Posterior vena cava (tissue), 2 donors: ENCODE measurements around the gene COL11A2. TPM values are rescaled to one million over a fixed set of nuclear protein-coding genes. Genes with fewer than 3 reads are reported as not detected.

Experiments
- DNase-seq: peaks from one replicate; pipeline ENCODE4 v3.0.0-alpha.2; 2020; ENCODE audit warnings: low spot score
- intact Hi-C, 2 donors: fragments of 100-400 bp; cut with DNase I; formaldehyde crosslinking; loops; one replicate each; pipeline versions ENCODE4 v1.14.1 to v1.14.2; 2022 to 2023
- total RNA-seq, 2 donors: library from RNA; stranded (reverse); fragmentation: NEBNext Ultra II Directional; extraction: Animal tissue kit (Norgen Biotek cat#: 25700); gene quantifications; one replicate each; pipeline ENCODE4 v1.2.1, GENCODE V29; 2021
- donor health status: DM: yes; HTN: yes; CAD: no.
- donor health status: DM: yes; HTN: yes; CAD: no.

COL11A2 gene
- total RNA-seq, 2 donors from 2014 or later = 0.43 to 1.0 TPM

- intact Hi-C loops = no loop called here
- DNase-seq = no peak
Measured at GRCh38 chr6:33197431-33198048, 5.3 kb upstream of the COL11A2 start.

GRCh38 chr6:33195304-33196165, 3.3 kb upstream of the COL11A2 start:
- intact Hi-C loops = no loop called here

DNA sequence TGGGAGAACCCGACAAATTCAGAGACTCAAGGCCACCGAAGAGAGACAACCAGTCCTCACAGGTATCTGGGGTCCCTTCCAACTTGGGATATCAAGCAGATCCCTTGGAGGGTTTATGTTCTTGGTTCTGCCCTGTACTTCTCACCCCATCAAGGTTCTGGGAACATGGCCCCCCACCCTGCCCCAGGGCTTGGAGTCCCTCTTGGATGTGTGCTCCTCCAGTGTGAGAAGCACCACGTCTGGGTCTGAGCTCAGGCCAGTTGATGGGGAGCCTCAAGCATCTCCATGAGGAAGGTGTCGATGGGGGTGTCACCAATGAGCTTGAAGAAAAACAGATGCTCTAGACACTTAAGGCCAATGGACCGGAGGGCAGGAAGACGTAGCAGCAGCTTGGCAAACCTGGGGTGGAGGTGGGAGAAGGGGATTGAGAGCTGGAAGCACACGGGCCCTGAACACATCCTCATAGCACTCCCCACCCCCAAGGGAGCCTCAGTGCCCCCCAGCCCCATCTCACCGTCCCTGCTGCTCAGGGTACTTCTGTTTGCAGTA, 2.2 kb upstream of the COL11A2 start:
- intact Hi-C loops = no loop called here
- no peak for DNase-seq

More at GRCh38 chr6:33195304-33196165, 3.3 kb upstream of the COL11A2 start:
- DNase-seq = no peak

GRCh38 chr6:33193619-33194018, 1.4 kb upstream of the COL11A2 start:
- no peak for DNase-seq
- intact Hi-C loops = no loop called here

DNA sequence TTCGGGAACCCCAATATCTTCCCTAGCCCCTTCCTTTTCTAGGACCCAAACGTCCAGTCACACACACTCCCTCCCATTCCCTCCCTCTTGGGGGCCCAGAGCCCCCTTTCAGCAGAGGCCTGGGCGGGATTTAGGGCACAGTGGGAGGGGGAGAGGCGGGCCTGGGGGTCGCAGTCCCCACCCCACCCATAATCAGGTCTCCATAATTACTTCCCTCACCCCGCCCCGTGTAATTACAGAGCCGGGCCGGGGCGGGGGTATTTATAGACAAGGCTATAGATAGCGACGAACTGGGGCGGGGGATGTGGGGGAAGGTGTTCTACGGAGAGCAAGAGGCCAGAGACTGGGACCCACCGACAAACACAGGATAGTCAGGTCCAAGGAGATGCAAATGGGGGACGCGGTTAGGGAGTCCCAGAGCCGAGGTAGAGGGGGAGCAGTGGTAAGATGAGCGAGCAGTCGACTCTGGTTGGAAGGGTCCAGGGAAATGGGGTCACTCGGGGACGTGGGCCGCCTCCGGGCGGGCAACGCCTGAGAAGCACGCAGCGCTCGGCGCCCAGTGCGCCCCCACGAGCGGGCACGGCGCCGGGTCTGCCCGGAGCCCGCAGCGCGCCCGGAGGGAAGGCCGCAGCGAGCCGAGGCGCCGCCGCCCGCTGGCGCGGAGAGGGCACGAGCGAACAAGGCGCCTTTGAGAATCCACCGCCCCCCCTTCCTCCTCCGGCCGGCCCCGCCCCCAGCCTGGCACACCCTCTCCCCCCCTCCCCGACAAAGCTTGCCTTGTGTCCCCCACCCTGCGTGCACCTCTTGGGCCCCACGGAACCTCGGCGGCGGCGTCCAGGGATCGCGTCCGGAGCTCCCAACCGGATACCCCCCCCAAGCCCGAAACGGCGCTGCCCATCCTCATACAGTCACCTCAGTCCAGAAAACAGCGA, 670 bp upstream of the COL11A2 start:
- intact Hi-C loops = no loop called here
- no peak for DNase-seq

DNA sequence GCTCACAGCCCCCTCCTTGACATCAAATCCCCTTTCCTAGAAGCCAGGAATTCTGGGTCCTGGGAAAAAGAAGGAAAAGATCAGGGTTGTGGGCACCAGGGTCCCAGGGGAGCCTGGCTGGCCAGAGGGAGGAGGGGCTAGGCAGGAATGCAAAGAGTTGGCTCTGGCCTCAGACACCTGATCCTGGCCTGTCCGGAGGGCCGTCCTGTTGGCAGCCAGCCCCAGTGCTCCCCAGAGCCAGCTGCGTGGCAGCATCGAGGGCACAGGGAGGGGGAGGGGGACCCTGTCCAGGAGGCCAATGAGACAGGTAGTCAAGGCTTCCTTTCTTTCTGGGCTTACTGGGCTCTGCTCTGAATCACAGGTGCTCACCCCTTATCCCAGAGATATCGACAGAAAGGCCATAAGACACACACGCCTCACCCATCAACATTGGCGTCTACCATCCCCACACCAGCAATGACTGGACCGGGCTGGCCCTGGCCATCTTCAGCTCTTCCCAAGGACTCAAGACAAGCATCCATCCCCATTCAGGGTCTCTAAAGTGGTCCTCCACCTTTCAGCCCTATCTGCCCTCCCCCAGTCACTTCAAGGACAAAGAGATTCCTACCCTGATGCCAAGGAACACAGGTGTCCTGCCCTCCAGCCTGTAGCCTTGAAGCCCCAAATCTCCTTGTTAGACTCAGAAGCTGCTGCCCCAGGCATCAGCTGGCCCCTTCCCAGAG, 723 bp downstream of the COL11A2 start:
- intact Hi-C loops = no loop called here
- peak; percentile 61 for DNase-seq

- peak; percentile 62 for DNase-seq
- intact Hi-C loops = no loop called here
Measured at GRCh38 chr6:33190504-33191107, 1.7 kb downstream of the COL11A2 start.

DNA sequence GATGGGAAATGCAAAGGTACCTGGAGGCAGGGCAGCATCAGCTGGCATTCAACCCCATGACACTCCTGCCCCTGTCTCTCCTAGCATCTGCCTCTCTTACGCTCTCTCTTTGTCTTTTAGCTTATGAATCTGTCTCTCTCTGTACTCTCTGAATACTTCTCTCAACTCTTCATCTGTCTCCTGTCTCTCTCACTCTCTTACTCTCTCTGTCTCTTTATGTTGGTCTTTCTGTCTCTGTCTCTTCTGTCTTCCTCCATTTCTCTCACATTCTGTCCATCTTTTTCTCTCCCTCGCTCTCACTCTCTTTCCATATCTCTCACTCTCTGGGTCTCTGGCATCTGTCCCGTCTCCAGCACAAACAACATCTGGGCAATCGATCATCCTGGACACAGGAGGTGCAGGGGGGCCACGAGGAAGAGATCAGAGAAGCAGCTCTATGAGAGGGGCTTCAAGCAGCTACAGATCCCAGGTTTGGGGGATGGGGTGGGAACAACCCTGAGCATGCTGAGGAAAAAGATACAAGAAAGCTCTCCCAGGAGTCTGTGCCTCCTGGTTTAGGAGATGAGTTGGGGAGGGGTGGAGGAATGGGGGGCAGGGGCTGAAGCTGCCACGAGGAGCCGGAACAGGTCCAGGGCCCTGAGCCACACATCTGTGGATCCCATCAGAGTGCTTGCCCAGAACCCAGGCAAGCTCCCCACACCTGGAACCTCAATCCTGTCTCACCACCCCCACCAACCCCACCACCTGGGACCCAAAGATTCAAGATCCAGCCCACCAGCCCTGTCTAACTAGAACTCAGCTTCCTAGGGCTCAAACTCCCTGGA, 2.4 kb downstream of the COL11A2 start:
- DNase-seq = no peak
- intact Hi-C loops = no loop called here

DNA sequence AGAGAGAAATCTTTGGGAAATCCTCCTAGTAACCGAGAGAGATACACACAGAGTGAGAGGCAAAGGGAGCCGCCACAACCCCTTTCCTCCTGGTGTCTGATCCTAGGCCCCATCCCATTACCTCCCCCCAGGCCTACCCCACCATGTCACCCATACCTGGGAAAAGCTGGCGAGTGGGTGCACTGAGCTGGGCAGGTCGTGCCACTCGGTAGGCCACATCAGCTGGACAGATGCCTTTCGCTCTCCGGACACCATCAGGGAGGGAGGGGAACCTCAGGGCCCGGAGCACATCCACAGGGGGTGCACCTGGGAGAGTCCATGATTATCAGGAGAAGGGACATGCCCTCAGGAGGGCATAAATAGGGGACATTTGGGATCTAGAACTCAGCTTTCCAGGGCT, 3.1 kb downstream of the COL11A2 start:
- DNase-seq = peak; percentile 70
- intact Hi-C loops = no loop called here

- no peak for DNase-seq
- intact Hi-C loops = no loop called here
Measured at GRCh38 chr6:33187809-33188208, 4.5 kb downstream of the COL11A2 start.

- no peak for DNase-seq
- intact Hi-C loops = no loop called here
Measured at GRCh38 chr6:33185654-33186187, 6.5 kb downstream of the COL11A2 start.

DNA sequence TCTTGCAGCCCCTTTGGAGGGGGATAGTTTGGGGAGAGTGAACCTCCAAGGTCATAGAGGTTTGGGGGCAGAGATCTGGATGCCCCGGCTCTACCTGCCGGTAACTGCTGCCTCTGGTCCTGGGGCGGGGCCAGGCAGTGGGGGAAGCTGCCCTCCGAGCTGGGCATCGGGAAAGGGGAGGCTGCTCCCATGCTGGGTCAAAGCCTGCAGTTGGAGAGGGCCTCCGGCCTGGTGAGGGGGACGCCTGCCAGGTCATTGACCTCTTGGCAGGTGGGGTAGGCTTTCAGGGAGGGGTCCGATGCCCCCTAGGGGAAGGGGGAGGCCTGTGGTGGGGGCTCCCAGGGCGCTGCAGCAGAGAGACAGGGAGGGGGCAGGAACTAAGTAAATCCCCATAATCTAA, 7.1 kb downstream of the COL11A2 start:
- DNase-seq = no peak
- intact Hi-C loops = no loop called here

DNA sequence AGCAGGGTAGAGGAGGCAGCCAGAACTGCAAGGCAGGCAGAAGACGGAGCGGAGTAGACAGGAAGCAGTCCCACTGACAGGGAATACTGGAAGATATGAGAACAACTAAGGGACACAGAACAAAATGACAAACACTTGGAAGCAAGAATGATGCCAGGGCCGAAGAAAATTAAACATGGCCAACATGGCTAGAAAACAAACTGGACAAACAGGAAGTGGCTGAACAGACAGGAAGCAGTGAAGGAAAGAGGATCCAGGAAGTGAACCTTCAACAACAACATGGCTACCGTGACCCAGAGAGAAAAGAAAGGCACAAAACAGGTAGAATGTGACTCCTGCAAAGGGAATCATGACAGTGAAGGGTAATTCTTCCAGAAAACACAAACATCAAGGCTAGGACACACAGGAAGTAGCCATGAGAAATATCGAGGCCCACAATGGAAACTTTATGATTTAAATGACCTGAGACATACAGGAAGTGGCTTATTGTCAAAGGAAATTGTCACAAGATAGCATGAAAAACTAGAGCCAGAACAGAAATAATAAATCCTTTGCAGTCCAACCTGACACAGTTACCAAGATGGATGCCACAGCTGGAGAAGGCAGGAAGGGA, 9.1 kb downstream of the COL11A2 start:
- no peak for DNase-seq
- intact Hi-C loops = no loop called here

DNA sequence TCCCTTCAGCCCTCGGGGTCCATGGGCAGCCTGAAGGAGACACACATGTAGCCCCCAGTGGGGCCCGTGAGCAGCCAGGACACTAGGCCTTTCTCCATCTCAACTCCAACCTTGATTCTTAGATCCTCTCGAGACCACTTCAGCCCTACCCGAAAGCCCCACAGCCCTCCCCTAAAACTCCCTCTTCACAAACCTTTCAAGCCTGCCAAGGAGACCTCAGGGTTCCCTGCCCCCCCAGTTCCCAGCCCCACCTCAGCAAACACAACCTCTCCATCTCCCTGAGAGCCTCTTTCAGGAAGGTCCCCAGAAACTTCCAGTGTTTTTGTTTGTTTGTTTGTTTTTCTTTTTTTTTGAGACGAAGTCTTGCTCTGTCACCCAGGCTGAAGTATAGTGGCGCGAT, 11.1 kb downstream of the COL11A2 start:
- peak; percentile 61 for DNase-seq
- intact Hi-C loops = no loop called here

DNA sequence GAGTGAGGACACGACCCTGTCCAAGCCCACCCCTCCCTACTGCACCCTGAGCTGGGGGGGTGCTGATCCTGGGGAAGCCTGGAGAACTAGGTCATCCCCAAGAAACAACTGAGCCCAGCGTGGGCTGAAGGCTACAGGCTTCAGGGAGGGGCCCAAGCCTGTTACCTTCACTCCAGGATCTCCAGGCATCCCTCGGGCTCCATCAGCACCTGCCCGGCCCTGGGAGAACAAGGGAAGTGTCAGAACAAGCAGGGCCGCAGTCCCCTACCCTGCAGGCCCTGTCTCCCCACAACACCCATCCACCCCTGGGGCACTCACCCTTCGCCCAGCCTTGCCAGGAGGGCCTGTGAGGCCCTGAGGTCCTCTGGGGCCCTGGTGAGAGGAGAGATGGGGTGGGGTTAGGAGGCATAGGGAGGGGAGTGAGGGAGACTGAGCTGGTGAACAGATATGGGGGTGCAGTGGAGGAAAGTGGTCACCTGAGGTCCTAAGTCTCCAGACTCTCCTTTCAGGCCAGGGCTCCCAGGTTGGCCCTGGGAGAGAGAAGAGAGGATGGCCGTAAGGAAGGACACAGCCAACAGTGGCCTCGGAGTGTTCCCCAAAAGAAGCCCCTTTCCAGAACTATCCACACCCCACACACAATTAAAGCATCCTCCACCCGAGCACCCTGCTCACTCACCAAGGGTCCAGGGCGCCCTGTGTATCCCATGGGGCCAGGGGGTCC, 13.4 kb downstream of the COL11A2 start:
- intact Hi-C loops = no loop called here
- DNase-seq = peak; percentile 61
